KMS-11 (cell line): Measurements from ENCODE around the gene CACNG4.

Experiments
- H2AFZ ChIP-seq: fragments of 200-600 bp; sonication (generic); 2 replicates; pipeline ENCODE4 v1.6.1; 2016; ENCODE audit warnings: antibody characterized with exemption, mixed run types, low read depth
- H3K27ac ChIP-seq: fragments of 200-600 bp; sonication (generic); 2 replicates; pipeline ENCODE4 v1.6.1; 2016; ENCODE audit warnings: mild to moderate bottlenecking, mixed run types
- H3K27me3 ChIP-seq: fragments of 200-600 bp; sonication (generic); 2 replicates; pipeline ENCODE4 v1.6.1; 2017; ENCODE audit warnings: mild to moderate bottlenecking, low read depth, mixed run types, moderate library complexity; ENCODE audit not compliant: insufficient read depth
- H3K36me3 ChIP-seq: fragments of 200-600 bp; sonication (generic); 2 replicates; pipeline ENCODE4 v1.6.1; 2017; ENCODE audit warnings: mild to moderate bottlenecking, mixed run types; ENCODE audit not compliant: insufficient read depth
- H3K4me1 ChIP-seq: fragments of 200-600 bp; sonication (generic); 2 replicates; pipeline ENCODE4 v1.6.1; 2016; ENCODE audit warnings: mild to moderate bottlenecking, low read depth, mixed run types; ENCODE audit not compliant: poor library complexity, severe bottlenecking
- H3K4me2 ChIP-seq: fragments of 200-600 bp; sonication (generic); 2 replicates; pipeline ENCODE4 v1.7.0; 2016; ENCODE audit warnings: mild to moderate bottlenecking, mixed run types
- H3K4me3 ChIP-seq: fragments of 200-600 bp; sonication (generic); IDR thresholded peaks from 2 replicates; pipeline ENCODE4 v1.6.1; 2017; ENCODE audit warnings: low read depth, low read length, mixed read lengths; ENCODE audit not compliant: insufficient read depth
- H3K79me2 ChIP-seq: fragments of 200-600 bp; sonication (generic); 2 replicates; pipeline ENCODE4 v1.6.1; 2016; ENCODE audit warnings: low read depth, mixed run types; ENCODE audit not compliant: insufficient read depth
- H3K9ac ChIP-seq: fragments of 200-600 bp; sonication (generic); 2 replicates; pipeline ENCODE4 v1.6.1; 2016; ENCODE audit warnings: mild to moderate bottlenecking, mixed run types
- H4K20me1 ChIP-seq: fragments of 200-600 bp; sonication (generic); 2 replicates; pipeline ENCODE4 v1.6.1; 2016; ENCODE audit warnings: mild to moderate bottlenecking, mixed run types; ENCODE audit not compliant: insufficient read depth
- CTCF ChIP-seq: fragments of 200-600 bp; sonication (generic); conservative IDR thresholded peaks from 2 replicates; pipeline ENCODE4 v1.6.1; 2017; ENCODE audit warnings: low read depth, mild to moderate bottlenecking, antibody characterized with exemption, low read length, moderate library complexity, mixed read lengths

Gene CACNG4

GRCh38 chr17:67021743-67022450 is 57.4 kb downstream of the CACNG4 start:
- Histone ChIP-seq H3K4me1 (no peaks in the 10 kb centered on the region), H3K79me2 (no peaks in the 10 kb centered on the region), H3K27me3 (no peaks in the 10 kb centered on the region), H4K20me1 (no peaks in the 10 kb centered on the region), H3K4me3 (no peak overlapping the region), H2AFZ (no peak overlapping the region; the same call in 1 of the 2 replicates), H3K27ac (no peak overlapping the region), H3K36me3 (no peaks in the 10 kb centered on the region), H3K9ac (no peak overlapping the region), H3K4me2 (no peak overlapping the region)
- TF ChIP-seq CTCF, result no peak

GRCh38 chr17:67022451-67022810 is 57.9 kb downstream of the CACNG4 start:
- Histone ChIP-seq H4K20me1 (no peaks in the 10 kb centered on the region), H3K36me3 (no peaks in the 10 kb centered on the region), H3K27me3 (no peaks in the 10 kb centered on the region), H3K4me2 (no peak overlapping the region), H3K27ac (no peak overlapping the region), H3K79me2 (no peaks in the 10 kb centered on the region), H2AFZ (no peak overlapping the region; the same call in 1 of the 2 replicates), H3K4me3 (no peak overlapping the region), H3K9ac (no peak overlapping the region), H3K4me1 (no peaks in the 10 kb centered on the region)
- TF ChIP-seq CTCF, result no peak

DNA sequence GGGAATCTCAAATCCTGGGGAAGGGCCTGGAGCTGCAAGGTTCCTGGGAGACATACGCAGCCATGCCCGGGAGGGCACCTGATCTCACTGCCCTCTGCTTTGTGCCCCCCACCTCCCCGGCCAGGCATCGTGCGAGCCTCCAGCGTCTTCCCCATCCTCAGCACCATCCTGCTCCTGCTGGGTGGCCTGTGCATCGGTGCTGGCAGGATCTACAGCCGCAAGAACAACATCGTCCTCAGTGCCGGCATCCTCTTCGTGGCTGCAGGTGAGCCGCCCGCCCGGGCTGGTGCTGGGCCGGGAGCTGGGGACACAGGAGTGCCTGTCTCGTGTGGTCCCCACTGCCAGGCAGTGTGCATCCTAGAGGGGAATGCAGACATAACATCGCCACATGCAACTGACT is 60.2 kb downstream of the CACNG4 start:
- Histone ChIP-seq H2AFZ (no peak overlapping the region), H3K4me1 (no peaks in the 10 kb centered on the region), H3K36me3 (no peaks in the 10 kb centered on the region), H3K4me3 (no peak overlapping the region), H3K79me2 (no peaks in the 10 kb centered on the region), H3K9ac (no peak overlapping the region), H3K27ac (no peak overlapping the region), H4K20me1 (no peaks in the 10 kb centered on the region), H3K4me2 (no peak overlapping the region), H3K27me3 (no peaks in the 10 kb centered on the region)
- no peak for TF ChIP-seq CTCF

- no peak overlapping the region for H3K4me2 ChIP-seq
- H3K79me2 ChIP-seq, result no peaks in the 10 kb centered on the region
- H3K27me3 ChIP-seq, result no peaks in the 10 kb centered on the region
- no peak for TF ChIP-seq CTCF
- H3K36me3 ChIP-seq, result no peaks in the 10 kb centered on the region
- H3K27ac ChIP-seq, result no peak overlapping the region
- H3K4me3 ChIP-seq, result no peak overlapping the region
- no peak overlapping the region for H3K9ac ChIP-seq
- H2AFZ ChIP-seq, result no peak overlapping the region
- H4K20me1 ChIP-seq, result no peaks in the 10 kb centered on the region
- H3K4me1 ChIP-seq, result no peaks in the 10 kb centered on the region
Observed at GRCh38 chr17:67025216-67025792, 60.8 kb downstream of the CACNG4 start.
